Measurements from ENCODE around the gene ACADM.
"Not testable (repeated sequence)": the region's sequence is repeated elsewhere in the genome, so short reads cannot be mapped to it uniquely, and the experiment has no call there.

The ACADM gene

GRCh38 chr1:75789988-75790387 lies 65.5 kb downstream of the ACADM start:
- H3K9ac ChIP-seq (ENCODE audit: low read depth in 1 of 2, low read length in 2 of 2), result peak overlapping the region in 1 of 2 donors; percentile 7
- H3K9me3 ChIP-seq (ENCODE audit: control insufficient read depth in 2 of 2, low read length in 2 of 2), result no peaks in the 10 kb centered on the region
- no peak overlapping the region for H3K27ac ChIP-seq (ENCODE audit: low read depth in 2 of 2, low read length in 2 of 2)
- H3K27me3 ChIP-seq (ENCODE audit: control insufficient read depth in 2 of 2, insufficient read depth in 2 of 2, low read length in 2 of 2), result no peaks in the 10 kb centered on the region
- H3K4me3 ChIP-seq (ENCODE audit: low read length in 2 of 2), result no peak overlapping the region
- H3K4me1 ChIP-seq (ENCODE audit: control insufficient read depth in 2 of 2, insufficient read depth in 2 of 2, low read length in 2 of 2), result peaks cover 29 to 33% of the 10 kb centered on the region in 2 donors
- peaks cover 40 to 53% of the 10 kb centered on the region in 2 donors for H3K36me3 ChIP-seq (ENCODE audit: control insufficient read depth in 2 of 2, insufficient read depth in 2 of 2, low read length in 2 of 2)

DNA sequence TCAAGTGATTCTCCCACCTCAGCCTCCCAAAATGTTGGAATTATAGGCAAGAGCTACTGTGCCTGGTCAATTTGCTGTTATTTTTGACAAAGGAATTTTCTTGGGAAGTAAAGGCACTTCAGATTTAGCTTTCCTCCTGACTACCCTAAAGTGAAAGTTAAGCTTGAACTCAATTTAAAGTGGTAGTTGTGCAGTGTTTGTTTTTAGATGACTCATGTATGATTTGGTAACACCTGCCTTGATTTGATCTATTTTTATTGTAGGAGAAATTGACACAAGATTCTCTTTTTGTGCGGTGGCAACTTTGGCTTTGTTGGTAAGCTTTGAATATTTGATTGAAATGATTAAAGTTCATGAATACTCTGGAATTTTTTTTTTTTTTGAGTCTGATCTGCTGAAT lies 66.5 kb downstream of the ACADM start:
- H3K27ac ChIP-seq (ENCODE audit: low read depth in 2 of 2, low read length in 2 of 2), result no peak overlapping the region
- peaks cover 27 to 29% of the 10 kb centered on the region in 2 donors for H3K4me1 ChIP-seq (ENCODE audit: control insufficient read depth in 2 of 2, insufficient read depth in 2 of 2, low read length in 2 of 2)
- no peak overlapping the region for H3K9ac ChIP-seq (ENCODE audit: low read depth in 1 of 2, low read length in 2 of 2)
- no peaks in the 10 kb centered on the region for H3K9me3 ChIP-seq (ENCODE audit: control insufficient read depth in 2 of 2, low read length in 2 of 2)
- H3K36me3 ChIP-seq (ENCODE audit: control insufficient read depth in 2 of 2, insufficient read depth in 2 of 2, low read length in 2 of 2), result peaks cover 50 to 63% of the 10 kb centered on the region in 2 donors
- H3K4me3 ChIP-seq (ENCODE audit: low read length in 2 of 2), result peak overlapping the region in 1 of 2 donors; percentile 32
- no peaks in the 10 kb centered on the region for H3K27me3 ChIP-seq (ENCODE audit: control insufficient read depth in 2 of 2, insufficient read depth in 2 of 2, low read length in 2 of 2)

- Histone ChIP-seq H3K4me3 (ENCODE audit: low read length in 2 of 2) (no peak overlapping the region), H3K4me1 (ENCODE audit: control insufficient read depth in 2 of 2, insufficient read depth in 2 of 2, low read length in 2 of 2) (peaks cover 25 to 29% of the 10 kb centered on the region in 2 donors), H3K9ac (ENCODE audit: low read depth in 1 of 2, low read length in 2 of 2) (no peak overlapping the region), H3K27ac (ENCODE audit: low read depth in 2 of 2, low read length in 2 of 2) (no peak overlapping the region), H3K27me3 (ENCODE audit: control insufficient read depth in 2 of 2, insufficient read depth in 2 of 2, low read length in 2 of 2) (no peaks in the 10 kb centered on the region), H3K36me3 (ENCODE audit: control insufficient read depth in 2 of 2, insufficient read depth in 2 of 2, low read length in 2 of 2) (peaks cover 59 to 70% of the 10 kb centered on the region in 2 donors), H3K9me3 (ENCODE audit: control insufficient read depth in 2 of 2, low read length in 2 of 2) (no peaks in the 10 kb centered on the region)
These were observed 67.6 kb downstream of the ACADM start for GRCh38 chr1:75792091-75792490.

DNA sequence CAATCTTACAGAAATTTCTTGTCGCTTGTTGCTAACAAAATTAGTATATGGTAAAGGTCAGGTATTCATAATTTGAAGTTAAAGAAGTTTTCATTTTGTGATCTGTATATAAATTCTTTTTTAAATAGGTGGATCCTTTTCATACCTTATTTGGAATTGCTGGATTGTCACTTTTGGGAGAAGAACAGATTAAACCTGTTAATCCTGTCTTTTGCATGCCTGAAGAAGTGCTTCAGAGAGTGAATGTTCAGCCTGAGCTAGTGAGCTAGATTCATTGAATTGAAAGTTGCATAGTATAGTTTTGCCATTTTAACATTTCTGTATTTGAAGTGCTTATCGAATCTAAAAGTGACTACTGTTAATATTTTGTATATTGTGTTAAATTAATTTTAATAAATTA lies 69.9 kb downstream of the ACADM start:
- Histone ChIP-seq H3K9ac (ENCODE audit: low read depth in 1 of 2, low read length in 2 of 2) (no peak overlapping the region), H3K36me3 (ENCODE audit: control insufficient read depth in 2 of 2, insufficient read depth in 2 of 2, low read length in 2 of 2) (peaks cover 64 to 72% of the 10 kb centered on the region in 2 donors), H3K4me3 (ENCODE audit: low read length in 2 of 2) (no peak overlapping the region), H3K9me3 (ENCODE audit: control insufficient read depth in 2 of 2, low read length in 2 of 2) (no peaks in the 10 kb centered on the region), H3K27ac (ENCODE audit: low read depth in 2 of 2, low read length in 2 of 2) (no peak overlapping the region), H3K4me1 (ENCODE audit: control insufficient read depth in 2 of 2, insufficient read depth in 2 of 2, low read length in 2 of 2) (peaks cover 7 to 12% of the 10 kb centered on the region in 2 donors), H3K27me3 (ENCODE audit: control insufficient read depth in 2 of 2, insufficient read depth in 2 of 2, low read length in 2 of 2) (no peaks in the 10 kb centered on the region)

DNA sequence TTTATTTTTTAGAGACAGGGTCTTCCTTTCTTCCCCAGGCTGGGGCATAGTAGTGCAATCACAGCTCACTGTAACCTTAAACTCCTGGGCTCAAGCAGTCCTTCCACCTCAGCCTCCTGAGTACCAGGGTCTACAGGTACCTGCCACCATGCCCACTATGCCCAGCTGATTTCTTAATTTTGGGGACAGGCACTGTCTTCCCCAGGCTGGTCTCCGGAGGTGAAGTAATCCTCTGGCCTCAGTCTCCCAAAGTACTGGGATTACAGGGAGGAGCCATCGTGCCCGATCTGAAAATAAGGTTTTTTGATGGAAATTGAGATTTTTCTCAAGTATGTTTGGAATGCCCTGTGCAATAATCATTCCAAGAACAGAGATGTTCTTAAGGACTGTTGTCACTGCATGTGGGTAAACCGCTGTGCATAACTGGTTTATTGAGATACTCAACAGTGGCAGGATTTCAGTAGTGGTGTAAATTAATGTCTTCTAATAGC lies 71.2 kb downstream of the ACADM start:
- Histone ChIP-seq H3K9me3 (ENCODE audit: control insufficient read depth in 2 of 2, low read length in 2 of 2) (no peaks in the 10 kb centered on the region), H3K9ac (ENCODE audit: low read depth in 1 of 2, low read length in 2 of 2) (no peak overlapping the region), H3K27ac (ENCODE audit: low read depth in 2 of 2, low read length in 2 of 2) (no peak overlapping the region), H3K4me1 (ENCODE audit: control insufficient read depth in 2 of 2, insufficient read depth in 2 of 2, low read length in 2 of 2) (peaks cover 2 to 5% of the 10 kb centered on the region in 2 donors), H3K4me3 (ENCODE audit: low read length in 2 of 2) (no peak overlapping the region), H3K27me3 (ENCODE audit: control insufficient read depth in 2 of 2, insufficient read depth in 2 of 2, low read length in 2 of 2) (no peaks in the 10 kb centered on the region), H3K36me3 (ENCODE audit: control insufficient read depth in 2 of 2, insufficient read depth in 2 of 2, low read length in 2 of 2) (peaks cover 57 to 61% of the 10 kb centered on the region in 2 donors)

DNA sequence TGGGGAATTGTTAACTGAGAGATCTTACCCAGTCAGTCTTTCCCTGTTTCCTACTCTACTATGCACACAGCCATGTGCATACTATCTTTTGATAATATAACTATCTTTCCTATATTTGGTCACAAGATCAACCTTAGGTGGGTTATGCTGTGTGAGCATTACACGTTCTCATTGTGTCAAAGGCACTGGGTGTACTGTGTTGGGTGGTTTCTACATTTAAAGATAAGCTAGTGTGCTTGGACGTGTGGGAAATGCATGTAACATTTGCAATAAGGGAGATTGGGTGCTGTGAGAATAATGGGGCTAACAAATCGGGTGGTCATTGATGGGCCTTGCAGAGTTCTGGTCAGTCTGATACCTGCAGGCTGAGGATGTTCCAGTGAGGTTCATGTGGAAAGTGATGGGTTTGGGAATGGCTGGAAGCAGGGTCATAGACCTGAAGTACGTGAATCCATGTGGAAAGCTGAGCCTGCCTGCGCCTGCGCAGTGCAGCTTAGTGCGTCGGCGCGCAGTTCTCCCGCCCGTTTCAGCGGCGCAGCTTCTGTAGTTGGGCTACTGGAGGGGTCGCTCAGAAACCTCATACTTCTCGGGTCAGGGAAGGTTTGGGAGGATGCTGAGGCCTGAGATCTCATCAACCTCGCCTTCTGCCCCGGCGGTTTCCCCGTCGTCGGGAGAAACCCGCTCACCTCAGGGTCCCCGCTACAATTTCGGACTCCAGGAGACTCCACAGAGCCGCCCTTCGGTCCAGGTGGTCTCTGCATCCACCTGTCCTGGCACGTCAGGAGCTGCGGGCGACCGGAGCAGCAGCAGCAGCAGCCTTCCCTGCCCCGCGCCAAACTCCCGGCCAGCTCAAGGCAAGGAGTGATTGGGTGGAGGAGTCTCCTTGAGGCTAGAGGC lies 72.1 kb downstream of the ACADM start, which contains the start of gene MSH4:
MSH4 (plus strand) TSS at position 507 of the 897 bp plus-strand sequence; CDS start at position 611, 104 bp downstream.
- H3K36me3 ChIP-seq (ENCODE audit: control insufficient read depth in 2 of 2, insufficient read depth in 2 of 2, low read length in 2 of 2), result peaks cover 53 to 54% of the 10 kb centered on the region in 2 donors

DNA sequence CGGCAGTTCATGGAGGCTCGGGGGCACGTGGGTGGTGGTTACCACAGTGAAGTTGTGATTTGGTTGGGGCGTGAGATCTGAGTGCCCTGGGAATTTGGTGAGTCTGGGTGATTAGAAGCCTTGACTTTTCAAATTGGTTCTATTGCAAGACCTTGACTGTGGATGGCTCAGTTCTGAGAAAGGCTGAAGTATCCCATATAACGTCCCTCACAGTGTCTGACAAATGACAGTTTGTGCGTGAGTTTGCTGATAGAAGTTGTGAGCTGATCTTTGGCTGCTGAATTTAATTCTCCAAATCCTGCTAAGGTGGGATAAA lies 72.7 kb downstream of the ACADM start:
- H3K27ac ChIP-seq (ENCODE audit: low read depth in 2 of 2, low read length in 2 of 2), result no peak overlapping the region
- no peaks in the 10 kb centered on the region for H3K4me1 ChIP-seq (ENCODE audit: control insufficient read depth in 2 of 2, insufficient read depth in 2 of 2, low read length in 2 of 2)
- H3K9me3 ChIP-seq (ENCODE audit: control insufficient read depth in 2 of 2, low read length in 2 of 2), result no peaks in the 10 kb centered on the region
- no peak overlapping the region for H3K4me3 ChIP-seq (ENCODE audit: low read length in 2 of 2)
- no peaks in the 10 kb centered on the region for H3K27me3 ChIP-seq (ENCODE audit: control insufficient read depth in 2 of 2, insufficient read depth in 2 of 2, low read length in 2 of 2)
- peaks cover 47 to 49% of the 10 kb centered on the region in 2 donors for H3K36me3 ChIP-seq (ENCODE audit: control insufficient read depth in 2 of 2, insufficient read depth in 2 of 2, low read length in 2 of 2)
- H3K9ac ChIP-seq (ENCODE audit: low read depth in 1 of 2, low read length in 2 of 2), result no peak overlapping the region

More for the DNA sequence above, 72.1 kb downstream of the ACADM start, which contains the start of gene MSH4:
- Histone ChIP-seq H3K4me3 (ENCODE audit: low read length in 2 of 2) (no peak within 1 kb of the TSS), H3K4me1 (ENCODE audit: control insufficient read depth in 2 of 2, insufficient read depth in 2 of 2, low read length in 2 of 2) (peaks cover 0 to under 1% of the 10 kb centered on the region in 2 donors), H3K27me3 (ENCODE audit: control insufficient read depth in 2 of 2, insufficient read depth in 2 of 2, low read length in 2 of 2) (no peaks in the 10 kb centered on the region), H3K27ac (ENCODE audit: low read depth in 2 of 2, low read length in 2 of 2) (no peak within 1 kb of the TSS), H3K9me3 (ENCODE audit: control insufficient read depth in 2 of 2, low read length in 2 of 2) (no peaks in the 10 kb centered on the region), H3K9ac (ENCODE audit: low read depth in 1 of 2, low read length in 2 of 2) (no peak within 1 kb of the TSS)

DNA sequence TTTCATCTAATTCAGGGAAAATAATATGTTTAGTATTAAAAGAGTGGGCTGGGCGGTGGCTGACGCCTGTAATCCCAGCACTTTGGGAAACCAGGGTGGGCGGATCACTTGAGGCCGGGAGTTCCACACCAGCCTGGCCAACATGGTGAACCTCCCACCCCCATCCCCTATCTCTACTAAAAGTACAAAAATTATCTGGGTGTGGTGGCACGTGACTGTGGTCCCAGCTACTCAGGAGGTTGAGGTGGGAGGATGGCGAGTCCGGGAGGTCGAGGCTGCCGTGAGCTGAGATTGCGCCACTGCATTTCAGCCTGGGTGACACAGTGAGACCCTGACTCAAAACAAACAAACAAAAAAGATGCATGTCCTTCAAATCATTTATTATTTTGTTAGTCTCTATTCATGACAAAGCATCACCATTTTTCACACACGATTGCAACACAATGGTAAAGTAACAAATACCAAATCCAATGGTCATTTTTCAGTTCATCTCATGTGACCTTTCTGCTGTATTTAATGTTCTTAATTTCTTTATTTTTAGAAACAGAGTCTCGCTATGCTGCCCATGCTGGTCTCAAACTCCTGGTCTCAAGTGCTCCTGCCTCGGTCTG lies 73.2 kb downstream of the ACADM start:
- Histone ChIP-seq H3K9ac (ENCODE audit: low read depth in 1 of 2, low read length in 2 of 2) (no peak overlapping the region), H3K27me3 (ENCODE audit: control insufficient read depth in 2 of 2, insufficient read depth in 2 of 2, low read length in 2 of 2) (no peaks in the 10 kb centered on the region), H3K4me1 (ENCODE audit: control insufficient read depth in 2 of 2, insufficient read depth in 2 of 2, low read length in 2 of 2) (no peaks in the 10 kb centered on the region), H3K4me3 (ENCODE audit: low read length in 2 of 2) (no peak overlapping the region), H3K9me3 (ENCODE audit: control insufficient read depth in 2 of 2, low read length in 2 of 2) (no peaks in the 10 kb centered on the region), H3K36me3 (ENCODE audit: control insufficient read depth in 2 of 2, insufficient read depth in 2 of 2, low read length in 2 of 2) (peaks cover 42 to 44% of the 10 kb centered on the region in 2 donors), H3K27ac (ENCODE audit: low read depth in 2 of 2, low read length in 2 of 2) (no peak overlapping the region)

DNA sequence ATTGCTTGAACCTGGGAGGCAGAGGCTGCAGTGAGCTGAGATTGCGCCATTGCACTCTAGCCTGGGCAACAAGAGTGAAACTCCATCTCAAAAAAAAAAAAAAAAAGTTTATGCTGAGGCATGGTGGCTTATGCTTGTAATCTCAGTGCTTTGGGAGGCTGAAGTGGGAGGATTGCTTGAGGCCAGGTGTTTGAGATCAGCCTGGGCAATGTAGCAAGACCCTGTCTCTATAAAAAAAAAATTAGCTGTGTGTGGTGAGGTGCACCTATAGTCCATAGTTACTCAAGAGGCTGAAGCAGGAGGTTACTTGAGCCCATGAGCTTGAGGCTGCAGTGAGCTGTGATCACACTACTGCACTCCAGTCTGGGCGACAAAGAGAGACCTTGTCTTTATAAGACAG lies 77.0 kb downstream of the ACADM start:
- H3K4me1 ChIP-seq (ENCODE audit: control insufficient read depth in 2 of 2, insufficient read depth in 2 of 2, low read length in 2 of 2); H3K27ac ChIP-seq (ENCODE audit: low read depth in 2 of 2, low read length in 2 of 2); H3K9ac ChIP-seq (ENCODE audit: low read depth in 1 of 2, low read length in 2 of 2); H3K4me3 ChIP-seq (ENCODE audit: low read length in 2 of 2); H3K9me3 ChIP-seq (ENCODE audit: control insufficient read depth in 2 of 2, low read length in 2 of 2); H3K27me3 ChIP-seq (ENCODE audit: control insufficient read depth in 2 of 2, insufficient read depth in 2 of 2, low read length in 2 of 2): not testable (repeated sequence)
- H3K36me3 ChIP-seq (ENCODE audit: control insufficient read depth in 2 of 2, insufficient read depth in 2 of 2, low read length in 2 of 2), result peaks cover 10 to 11% of the 10 kb centered on the region in 2 donors

- Histone ChIP-seq H3K27me3 (ENCODE audit: control insufficient read depth in 2 of 2, insufficient read depth in 2 of 2, low read length in 2 of 2) (no peaks in the 10 kb centered on the region), H3K36me3 (ENCODE audit: control insufficient read depth in 2 of 2, insufficient read depth in 2 of 2, low read length in 2 of 2) (no peaks in the 10 kb centered on the region), H3K27ac (ENCODE audit: low read depth in 2 of 2, low read length in 2 of 2) (no peak overlapping the region), H3K4me1 (ENCODE audit: control insufficient read depth in 2 of 2, insufficient read depth in 2 of 2, low read length in 2 of 2) (no peaks in the 10 kb centered on the region), H3K4me3 (ENCODE audit: low read length in 2 of 2) (no peak overlapping the region), H3K9ac (ENCODE audit: low read depth in 1 of 2, low read length in 2 of 2) (no peak overlapping the region), H3K9me3 (ENCODE audit: control insufficient read depth in 2 of 2, low read length in 2 of 2) (no peaks in the 10 kb centered on the region)
These were observed 84.4 kb downstream of the ACADM start for GRCh38 chr1:75808921-75809320.

Measured in mucosa of rectum (tissue), 2 donors.